ENCODE results near the gene DIPK1B. TPM values are rescaled to one million over a fixed set of nuclear protein-coding genes. Genes with fewer than 3 reads are reported as not detected.
"Not testable (repeated sequence)": the region's sequence is repeated elsewhere in the genome, so short reads cannot be mapped to it uniquely, and the experiment has no call there.

The DIPK1B gene
- total and polyA plus RNA-seq, 2 experiments from 2014 or later, result 162 to 188 TPM

DNA sequence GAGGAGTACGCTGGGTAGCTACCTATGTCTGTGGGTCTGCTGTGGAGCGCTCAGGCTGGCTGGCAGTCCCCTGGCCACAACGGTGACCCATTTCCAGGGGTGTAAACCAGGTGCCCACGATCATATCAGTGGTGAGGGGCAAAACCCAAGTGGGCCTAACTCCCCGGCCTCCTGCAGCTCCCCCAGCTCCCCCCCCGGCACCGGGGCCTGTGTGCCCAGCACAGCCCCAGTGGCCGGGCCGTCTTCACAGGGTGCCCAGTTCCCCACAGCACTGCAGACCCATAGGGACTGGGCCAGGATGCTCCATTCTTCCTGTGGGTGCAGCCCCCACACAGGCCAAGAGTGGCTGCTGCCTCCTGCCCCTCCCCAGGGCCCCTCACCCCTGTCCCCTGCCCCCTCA, 46.6 kb downstream of the DIPK1B start:
- Histone ChIP-seq H3K27me3 (no peaks in the 10 kb centered on the region), H3K9me3 (ENCODE audit: low read depth) (no peaks in the 10 kb centered on the region), H3K4me3 (no peak overlapping the region), H3K27ac (no peak overlapping the region), H3K36me3 (no peaks in the 10 kb centered on the region), H3K4me1 (ENCODE audit: low read depth) (peaks cover 4% of the 10 kb centered on the region)
- TF ChIP-seq, protein P1, sequence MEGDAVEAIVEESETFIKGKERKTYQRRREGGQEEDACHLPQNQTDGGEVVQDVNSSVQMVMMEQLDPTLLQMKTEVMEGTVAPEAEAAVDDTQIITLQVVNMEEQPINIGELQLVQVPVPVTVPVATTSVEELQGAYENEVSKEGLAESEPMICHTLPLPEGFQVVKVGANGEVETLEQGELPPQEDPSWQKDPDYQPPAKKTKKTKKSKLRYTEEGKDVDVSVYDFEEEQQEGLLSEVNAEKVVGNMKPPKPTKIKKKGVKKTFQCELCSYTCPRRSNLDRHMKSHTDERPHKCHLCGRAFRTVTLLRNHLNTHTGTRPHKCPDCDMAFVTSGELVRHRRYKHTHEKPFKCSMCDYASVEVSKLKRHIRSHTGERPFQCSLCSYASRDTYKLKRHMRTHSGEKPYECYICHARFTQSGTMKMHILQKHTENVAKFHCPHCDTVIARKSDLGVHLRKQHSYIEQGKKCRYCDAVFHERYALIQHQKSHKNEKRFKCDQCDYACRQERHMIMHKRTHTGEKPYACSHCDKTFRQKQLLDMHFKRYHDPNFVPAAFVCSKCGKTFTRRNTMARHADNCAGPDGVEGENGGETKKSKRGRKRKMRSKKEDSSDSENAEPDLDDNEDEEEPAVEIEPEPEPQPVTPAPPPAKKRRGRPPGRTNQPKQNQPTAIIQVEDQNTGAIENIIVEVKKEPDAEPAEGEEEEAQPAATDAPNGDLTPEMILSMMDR (IDR thresholded peaks at IDR 0.05; ENCODE audit: low read depth, low read length), result no peak
- DNase-seq (ENCODE audit: low read depth in 1 of 2, low spot score in 1 of 2), result no peak

DNA sequence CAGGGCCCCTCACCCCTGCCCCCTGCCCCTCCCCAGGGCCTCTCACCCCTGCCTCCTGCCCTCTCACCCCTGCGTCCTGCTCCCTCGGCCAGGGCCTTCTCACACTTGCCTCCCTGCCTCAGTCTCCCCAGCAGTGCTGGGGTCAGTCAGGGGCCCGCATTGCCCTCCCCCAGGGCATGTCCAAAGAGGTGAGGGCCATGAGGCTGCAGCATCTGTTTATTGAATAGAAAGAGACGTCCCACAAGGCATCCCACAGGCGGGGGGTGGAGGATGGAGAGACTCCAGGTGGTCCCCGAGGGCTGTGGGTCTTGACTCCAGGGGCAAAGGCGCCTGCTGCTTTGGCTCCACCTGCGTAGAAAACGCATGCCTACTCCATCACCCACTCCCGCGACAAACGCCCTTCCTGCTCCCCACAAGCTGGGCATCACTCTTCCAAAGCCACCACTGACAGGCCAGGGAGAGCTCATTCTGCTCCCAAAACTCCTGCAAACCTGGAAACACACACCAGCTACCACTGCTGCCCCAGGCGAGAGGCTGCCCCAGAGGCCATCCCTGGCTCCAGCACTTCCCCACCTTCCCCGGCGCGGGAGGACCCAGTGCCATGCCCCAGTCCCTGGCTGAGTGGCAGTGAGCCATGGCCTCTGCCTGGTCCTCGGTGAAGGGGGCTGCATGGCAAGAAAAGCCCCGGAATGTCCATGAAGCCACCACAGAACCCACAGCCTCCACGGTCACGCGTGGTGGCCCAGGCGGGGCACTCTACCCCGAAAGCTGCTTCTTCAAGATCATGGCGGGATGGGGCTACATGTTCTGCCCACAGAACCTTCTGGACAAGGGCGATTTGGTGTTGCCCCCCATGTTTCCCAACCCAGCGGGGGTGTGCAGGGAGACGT, 47.3 kb downstream of the DIPK1B start:
- Histone ChIP-seq H3K4me3 (no peak overlapping the region), H3K27ac (no peak overlapping the region), H3K36me3 (no peaks in the 10 kb centered on the region), H3K27me3 (no peaks in the 10 kb centered on the region), H3K4me1 (ENCODE audit: low read depth) (peaks cover 4% of the 10 kb centered on the region), H3K9me3 (ENCODE audit: low read depth) (no peaks in the 10 kb centered on the region)
- no peak for DNase-seq (ENCODE audit: low read depth in 1 of 2, low spot score in 1 of 2)
- TF ChIP-seq, protein P1 (IDR thresholded peaks at IDR 0.05; ENCODE audit: low read depth, low read length), result no peak

GRCh38 chr9:136760424-136760823, 48.1 kb downstream of the DIPK1B start:
- no peak overlapping the region for H3K4me3 ChIP-seq
- TF ChIP-seq, protein P1 (IDR thresholded peaks at IDR 0.05; ENCODE audit: low read depth, low read length), result no peak
- no peak overlapping the region for H3K27ac ChIP-seq
- H3K9me3 ChIP-seq (ENCODE audit: low read depth), result no peaks in the 10 kb centered on the region
- no peaks in the 10 kb centered on the region for H3K27me3 ChIP-seq
- DNase-seq (ENCODE audit: low read depth in 1 of 2, low spot score in 1 of 2), result no peak
- H3K36me3 ChIP-seq, result no peaks in the 10 kb centered on the region
- H3K4me1 ChIP-seq (ENCODE audit: low read depth), result peaks cover 4% of the 10 kb centered on the region

DNA sequence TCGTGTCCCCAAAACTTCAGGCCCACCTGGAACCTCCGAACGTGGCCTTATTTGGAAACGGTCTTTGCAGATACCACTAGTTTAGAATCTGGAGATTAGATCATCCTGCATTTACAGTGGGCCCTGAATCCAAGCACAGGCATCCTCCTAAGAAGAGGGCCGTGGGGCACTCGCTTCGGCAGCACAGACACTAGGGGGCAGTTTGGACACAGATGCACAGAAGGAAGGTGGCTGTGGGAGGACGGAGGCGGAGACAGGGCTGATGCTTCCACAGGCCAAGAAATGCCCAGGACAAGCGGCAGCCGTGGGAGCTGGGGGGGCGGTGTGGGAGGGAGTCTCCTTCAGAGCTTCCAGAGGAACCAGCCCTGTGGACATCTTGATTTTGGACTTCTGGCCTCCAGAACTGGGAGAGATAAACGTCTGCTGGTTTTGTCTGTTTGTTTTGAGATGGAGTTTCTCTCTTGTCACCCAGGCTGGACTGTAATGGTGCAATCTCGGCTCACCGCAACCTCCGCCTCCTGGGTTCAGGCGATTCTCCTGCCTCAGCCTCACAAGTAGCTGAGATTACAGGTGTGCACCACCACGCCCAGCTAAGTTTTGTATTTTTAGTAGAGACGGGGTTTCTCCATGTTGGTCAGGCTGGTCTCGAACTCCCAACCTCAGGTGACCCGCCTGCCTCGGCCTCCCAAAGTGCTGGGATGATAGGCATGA, 48.6 kb downstream of the DIPK1B start:
- H3K27me3 ChIP-seq; H3K36me3 ChIP-seq; H3K4me3 ChIP-seq; H3K4me1 ChIP-seq (ENCODE audit: low read depth); H3K9me3 ChIP-seq (ENCODE audit: low read depth); H3K27ac ChIP-seq: not testable (repeated sequence)
- TF ChIP-seq, protein P1 (IDR thresholded peaks at IDR 0.05; ENCODE audit: low read depth, low read length), result peak; percentile 81
- DNase-seq (ENCODE audit: low read depth in 1 of 2, low spot score in 1 of 2), result peak; percentile 79

DNA sequence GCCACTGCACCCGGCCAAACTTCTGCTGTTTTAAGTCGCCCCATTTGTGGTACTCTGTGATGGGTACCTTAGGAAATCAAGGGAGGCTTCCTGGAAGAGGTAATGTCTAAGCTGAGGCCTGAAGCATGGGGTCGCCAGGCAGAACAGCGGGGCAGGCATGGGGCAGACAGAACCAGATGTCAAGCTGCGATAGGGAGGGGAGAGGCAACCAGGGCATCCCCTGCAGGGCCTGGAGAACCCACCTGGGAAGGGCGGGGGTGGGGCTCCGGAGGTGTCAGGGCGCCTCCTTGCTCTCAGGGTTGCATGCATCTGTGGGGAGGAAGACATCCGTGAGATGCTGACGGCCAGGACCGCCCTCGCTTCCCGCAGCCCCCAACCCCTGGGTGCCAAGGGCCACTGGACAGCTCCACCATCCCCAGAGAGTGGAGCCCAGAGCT, 49.2 kb downstream of the DIPK1B start:
- Histone ChIP-seq H3K4me3 (no peak overlapping the region), H3K4me1 (ENCODE audit: low read depth) (peaks cover 4% of the 10 kb centered on the region), H3K36me3 (no peaks in the 10 kb centered on the region), H3K9me3 (ENCODE audit: low read depth) (no peaks in the 10 kb centered on the region), H3K27ac (no peak overlapping the region), H3K27me3 (no peaks in the 10 kb centered on the region)
- TF ChIP-seq, protein P1 (IDR thresholded peaks at IDR 0.05; ENCODE audit: low read depth, low read length), result no peak
- DNase-seq (ENCODE audit: low read depth in 1 of 2, low spot score in 1 of 2), result no peak
